ENCODE data around the gene PRM2. TPM values are rescaled to one million over a fixed set of nuclear protein-coding genes. Genes with fewer than 3 reads are reported as not detected.

Gene PRM2
- polyA plus RNA-seq, 2 of the 4 experiments (the other 2 are of a cell fraction): not detected

- WGBS (ENCODE audit: missing lambda C conversion rate): 80% methylated on average over 8 of the region's 15 CpGs
- ATAC-seq (peak in 1 of 2 experiments; percentile 20; a peak in 2 of 6 replicates), DNase-seq (ENCODE audit: low read depth in 1 of 2, low spot score in 1 of 2) (no peak), FAIRE-seq (no peak)
- Histone ChIP-seq H3K27ac (no peak overlapping the region), H3K9me3 (no peaks in the 10 kb centered on the region), H3K4me2 (no peak overlapping the region), H3K4me1 (peaks cover 15% of the 10 kb centered on the region), H3K4me3 (no peak overlapping the region)
- TF ChIP-seq GATA3 (IDR thresholded peaks at IDR 0.05; ENCODE audit: borderline replicate concordance) (no peak), BCL3 (IDR thresholded peaks at IDR 0.05) (no peak), REST (IDR thresholded peaks at IDR 0.05) (no peak), RNF2 (IDR thresholded peaks at IDR 0.05; ENCODE audit: borderline replicate concordance, low read depth) (no peak), HMGXB4 (CRISPR knock-in tag; IDR thresholded peaks at IDR 0.05; ENCODE audit: borderline replicate concordance) (no peak), TFCP2L1 (CRISPR knock-in tag; IDR thresholded peaks at IDR 0.05) (no peak)
- POLR2A ChIA-PET: no interaction called here
- CTCF ChIA-PET: interaction anchor here (0.9 kb wide), 2 partner anchors 25 to 345 kb away, joined by 3 to 4 read pairs; no protein-coding TSS in a partner anchor
These were observed 32.4 kb upstream of the PRM2 start for GRCh38 chr16:11308493-11309283.

GRCh38 chr16:11307639-11308492, 31.6 kb upstream of the PRM2 start:
- TF ChIP-seq JUNB (IDR thresholded peaks at IDR 0.05) (no peak), FOXS1 (CRISPR knock-in tag; IDR thresholded peaks at IDR 0.05) (no peak), RNF2 (IDR thresholded peaks at IDR 0.05; ENCODE audit: borderline replicate concordance, low read depth) (no peak)
- no peaks in the 10 kb centered on the region for H3K9me3 ChIP-seq
- WGBS (ENCODE audit: missing lambda C conversion rate): 86% methylated on average over 19 of the region's 21 CpGs
- ChIA-PET POLR2A (no interaction called here), CTCF (interaction anchor here (0.9 to 1.1 kb wide), 2 partner anchors 51 to 344 kb away, joined by 3 to 4 read pairs; partner anchors contain the start of gene SOCS1)
- H3K4me2 ChIP-seq: no peak overlapping the region
- FAIRE-seq (no peak), ATAC-seq (peak in 1 of 2 experiments; percentile 25; a peak in 3 of 6 replicates), DNase-seq (ENCODE audit: low read depth in 1 of 2, low spot score in 1 of 2) (no peak)
- no peak overlapping the region for H3K4me3 ChIP-seq
- peaks cover 8% of the 10 kb centered on the region for H3K4me1 ChIP-seq
- no peak overlapping the region for H3K27ac ChIP-seq

GRCh38 chr16:11306997-11307638, 30.8 kb upstream of the PRM2 start:
- Histone ChIP-seq H3K9me3 (no peaks in the 10 kb centered on the region), H3K4me1 (peaks cover 4% of the 10 kb centered on the region; the same call in 1 of the 3 replicates), H3K4me3 (no peak overlapping the region), H3K4me2 (no peak overlapping the region), H3K27ac (no peak overlapping the region)
- 57% methylated on average over 7 of the region's 7 CpGs for WGBS (ENCODE audit: missing lambda C conversion rate)
- ChIA-PET CTCF (interaction anchor here (1.1 kb wide), 1 partner anchor 51 kb away, joined by 3 read pairs; the partner anchor contains the start of gene SOCS1), POLR2A (no interaction called here)
- DNase-seq (ENCODE audit: low read depth in 1 of 2, low spot score in 1 of 2): no peak
- TF ChIP-seq USF2 (IDR thresholded peaks at IDR 0.05) (no peak), JUNB (IDR thresholded peaks at IDR 0.05) (no peak), CEBPB (IDR thresholded peaks at IDR 0.05) (no peak), MYC (IDR thresholded peaks at IDR 0.05; ENCODE audit: borderline replicate concordance, low read length) (no peak), TP53 (CRISPR knock-in tag; IDR thresholded peaks at IDR 0.05) (no peak), HDAC2 (IDR thresholded peaks at IDR 0.05) (no peak), RAD21 (conservative IDR thresholded peaks at IDR 0.05 in 1 of 2, IDR thresholded peaks at IDR 0.05 in 1 of 2) (no peak), ZNF302 (CRISPR knock-in tag; IDR thresholded peaks at IDR 0.05) (no peak), ZC3H11A (IDR thresholded peaks at IDR 0.05) (no peak), HOXB13 (CRISPR knock-in tag; IDR thresholded peaks at IDR 0.05; ENCODE audit: low read depth) (no peak), PHF8 (IDR thresholded peaks at IDR 0.05; ENCODE audit: borderline replicate concordance, low read depth) (no peak)
- no peak for FAIRE-seq
- ATAC-seq: no peak

Measured in A549 (cell line).